Left lung (tissue), 10 donors: ENCODE measurements around the gene SDK1. TPM values are rescaled to one million over a fixed set of nuclear protein-coding genes. Genes with fewer than 3 reads are reported as not detected.

Experiments
- ATAC-seq: fragments of 200-7000 bp; cut with Tn5 transposase; one replicate; pipeline ENCODE4 v1.9.1; 2020; ENCODE audit warnings: moderate library complexity
- DNase-seq, 4 donors: peaks; one replicate each; pipeline ENCODE4 v3.0.0-alpha.2; 2013 to 2020
- H3K27ac ChIP-seq, 2 donors: fragments of 200-600 bp; sonication (generic) in 1 of 2; one replicate each; pipeline versions ENCODE4 v1.5.0 to v1.8.0; 2020 to 2021
- H3K27me3 ChIP-seq, 2 donors: fragments of 200-600 bp; sonication (generic) in 1 of 2; one replicate each; pipeline versions ENCODE4 v1.5.0 to v1.8.0; 2020 to 2021
- H3K36me3 ChIP-seq, 2 donors: fragments of 200-600 bp; sonication (generic) in 1 of 2; one replicate each; pipeline versions ENCODE4 v1.5.0 to v1.8.0; 2020 to 2021
- H3K4me1 ChIP-seq, 2 donors: fragments of 200-600 bp; one replicate each; pipeline ENCODE4 v1.8.0; 2021
- H3K4me3 ChIP-seq, 2 donors: fragments of 200-600 bp; sonication (generic) in 1 of 2; one replicate each; pipeline versions ENCODE4 v1.5.0 to v1.8.0; 2020 to 2021; ENCODE audit warnings: mild to moderate bottlenecking in 1 of 2
- H3K9me3 ChIP-seq, 2 donors: fragments of 200-600 bp; sonication (generic) in 1 of 2; one replicate each; pipeline versions ENCODE4 v1.5.0 to v1.8.0; 2020 to 2021
- CTCF ChIP-seq, 2 donors: fragments of 200-600 bp; sonication (generic) in 1 of 2; IDR thresholded peaks; one replicate each; pipeline versions ENCODE4 v1.5.0 to v1.8.0; 2021; ENCODE audit warnings: antibody characterized with exemption in 2 of 2
- intact Hi-C, 2 donors: fragments of 100-400 bp; cut with DNase I; formaldehyde crosslinking; loops; one replicate each; pipeline versions ENCODE4 v1.11.2 to v1.14.2; 2022
- polyA plus RNA-seq, 6 donors: library from polyadenylated mRNA; unstranded; fragments of 120-200 nt; gene quantifications; one replicate each; pipeline ENCODE4 v1.2.1, GENCODE V29; 2013; ENCODE audit not compliant: insufficient read length in 6 of 6
- total RNA-seq, 2 donors: library from RNA; stranded (reverse); fragmentation: NEBNext Ultra II Directional; extraction: Animal tissue kit (Norgen Biotek cat#: 25700); gene quantifications; one replicate each; pipeline ENCODE4 v1.2.1, GENCODE V29; 2021
- donor health status: DM: no; HTN: yes; CAD: no.
- donor health status: DM: no; HTN: no; CAD: no.

The SDK1 gene
- total and polyA plus RNA-seq, 8 donors = 5.5 to 17.6 (median 13.0) TPM

DNA sequence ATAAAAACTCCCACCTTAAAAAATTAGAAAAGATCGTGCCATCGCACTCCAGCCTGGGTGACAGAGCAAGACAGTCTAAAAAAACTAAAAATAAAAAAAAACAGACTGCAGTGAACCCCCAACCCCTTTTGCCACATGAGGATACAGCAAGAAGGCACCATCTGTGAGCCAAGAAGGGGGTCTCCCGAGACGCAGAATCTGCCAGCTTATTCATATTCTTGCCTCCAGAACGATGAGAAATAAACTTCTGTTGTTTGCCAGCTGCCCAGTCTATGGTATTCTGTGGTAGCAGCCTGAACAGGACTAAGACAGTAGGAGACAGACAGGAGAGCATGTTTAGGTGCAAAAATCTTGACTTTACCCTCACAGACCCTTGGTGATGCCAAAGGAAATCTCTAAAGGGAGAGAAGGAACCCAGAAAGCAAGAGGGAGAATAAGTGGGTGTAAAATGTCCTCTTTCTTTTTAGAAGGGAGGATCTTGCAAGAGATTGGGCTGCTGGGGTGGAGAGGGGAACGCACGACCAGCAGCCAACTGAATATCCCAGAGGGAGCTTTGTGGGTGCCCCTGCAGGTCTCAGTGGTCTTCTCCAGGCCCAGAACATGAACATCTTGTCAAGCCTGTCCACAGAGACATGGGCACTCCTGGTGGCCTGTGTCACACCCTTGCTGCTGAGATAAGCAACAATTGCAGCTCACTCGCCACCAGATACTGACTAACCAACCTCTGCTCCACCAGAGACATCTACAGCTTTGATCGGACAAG, 980.4 kb downstream of the SDK1 start:
- Histone ChIP-seq H3K4me3 (no peak overlapping the region), H3K36me3 (no peaks in the 10 kb centered on the region), H3K9me3 (no peaks in the 10 kb centered on the region), H3K27ac (no peak overlapping the region), H3K4me1 (no peaks in the 10 kb centered on the region), H3K27me3 (no peaks in the 10 kb centered on the region)
- intact Hi-C loops = no loop called here
- TF ChIP-seq CTCF (IDR thresholded peaks at IDR 0.05) = no peak
- DNase-seq (no peak), ATAC-seq (no peak)

- no peak for TF ChIP-seq CTCF (IDR thresholded peaks at IDR 0.05)
- Histone ChIP-seq H3K4me3 (no peak overlapping the region), H3K9me3 (no peaks in the 10 kb centered on the region), H3K36me3 (no peaks in the 10 kb centered on the region), H3K27ac (no peak overlapping the region), H3K27me3 (no peaks in the 10 kb centered on the region), H3K4me1 (no peaks in the 10 kb centered on the region)
- DNase-seq (no peak), ATAC-seq (no peak)
- intact Hi-C loops = no loop called here
Measured at GRCh38 chr7:4282434-4283223, 981.6 kb downstream of the SDK1 start.

DNA sequence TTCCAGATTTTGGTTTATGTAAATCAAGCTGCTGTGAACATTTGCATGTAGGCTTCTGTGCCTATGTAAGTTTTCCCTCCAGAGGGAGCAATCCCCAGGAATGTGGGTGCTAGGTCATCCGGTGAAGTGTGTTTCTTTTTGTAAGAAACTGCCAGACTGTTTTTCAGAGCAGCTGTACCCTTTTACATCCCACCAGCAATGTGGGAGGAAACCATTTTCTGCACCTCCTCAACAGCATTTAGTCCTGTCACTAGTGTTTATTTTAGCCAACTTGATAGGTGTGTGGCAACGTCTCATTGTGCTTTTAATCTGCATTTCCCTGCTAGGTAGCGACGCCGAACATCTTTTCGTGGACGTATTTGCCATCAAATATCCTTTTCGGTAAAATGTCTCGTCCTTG, 985.3 kb downstream of the SDK1 start:
- intact Hi-C loops = no loop called here
- no peak overlapping the region for H3K27ac ChIP-seq
- no peaks in the 10 kb centered on the region for H3K4me1 ChIP-seq
- peaks cover 0 to 4% of the 10 kb centered on the region in 2 donors for H3K9me3 ChIP-seq
- H3K27me3 ChIP-seq = no peaks in the 10 kb centered on the region
- no peak for TF ChIP-seq CTCF (IDR thresholded peaks at IDR 0.05)
- DNase-seq (peak in 2 of 4 donors; percentile 73 to 78), ATAC-seq (peak; percentile 52)
- H3K4me3 ChIP-seq = no peak overlapping the region
- H3K36me3 ChIP-seq = no peaks in the 10 kb centered on the region

DNA sequence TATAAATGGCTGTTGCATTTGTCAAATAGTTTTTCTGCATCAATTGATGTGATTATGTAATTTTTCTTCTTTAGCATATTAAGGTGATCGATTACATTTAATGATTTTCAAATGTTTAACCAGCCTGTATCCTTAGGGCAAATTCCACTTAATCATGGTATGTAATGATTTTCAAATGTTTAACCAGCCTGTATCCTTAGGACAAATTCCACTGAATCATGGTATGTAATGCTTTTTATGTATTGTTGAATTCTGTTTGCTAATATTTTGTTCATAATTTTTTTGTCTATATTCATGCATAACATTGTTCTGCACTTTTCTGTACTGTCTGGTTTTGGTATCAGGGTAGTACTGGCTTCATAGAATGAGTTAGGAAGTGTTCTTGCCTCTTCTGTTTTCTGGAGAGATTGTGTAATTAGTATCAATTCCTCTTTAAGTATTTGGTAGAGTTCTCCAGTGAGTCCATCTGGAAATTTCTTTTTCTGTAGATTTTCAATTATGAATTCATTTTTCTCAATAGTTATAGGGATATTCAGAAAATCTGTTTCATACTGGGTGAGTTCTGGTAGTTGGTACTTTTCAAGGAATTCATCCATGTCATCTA, 987.8 kb downstream of the SDK1 start:
- Histone ChIP-seq H3K27me3 (no peaks in the 10 kb centered on the region), H3K27ac (no peak overlapping the region), H3K4me1 (no peaks in the 10 kb centered on the region), H3K9me3 (peaks cover 0 to 17% of the 10 kb centered on the region in 2 donors), H3K4me3 (no peak overlapping the region), H3K36me3 (no peaks in the 10 kb centered on the region)
- no peak for TF ChIP-seq CTCF (IDR thresholded peaks at IDR 0.05)
- DNase-seq = no peak
- intact Hi-C loops = no loop called here
- ATAC-seq = no peak
